ENCODE results near the gene IL34. TPM values are rescaled to one million over a fixed set of nuclear protein-coding genes. Genes with fewer than 3 reads are reported as not detected.

IL34 gene
- total and polyA plus RNA-seq, 2 of the 13 experiments (the other 11 are each of a cell fraction or from before 2014, with no cell fraction given), result 1.2 to 1.3 TPM

- TF ChIP-seq HMG20A (CRISPR knock-in tag; IDR thresholded peaks at IDR 0.05; ENCODE audit: borderline replicate concordance) (no peak), SIX4 (CRISPR knock-in tag; IDR thresholded peaks at IDR 0.05) (no peak; the same call in 1 of the 2 replicates), ZNF768 (CRISPR knock-in tag; IDR thresholded peaks at IDR 0.05) (peak; percentile 33; the same call in 1 of the 2 replicates), ZBTB8A (CRISPR knock-in tag; IDR thresholded peaks at IDR 0.05; ENCODE audit: borderline replicate concordance, low read depth) (no peak), NFYB (CRISPR knock-in tag; IDR thresholded peaks at IDR 0.05) (no peak), POLR2AphosphoS2 (IDR thresholded peaks at IDR 0.05; ENCODE audit: low read depth, low read length) (0 out of 2 replicates have a peak, but pooled peaks have one; percentile 37), DMTF1 (CRISPR knock-in tag; IDR thresholded peaks at IDR 0.05) (no peak), ZNF891 (CRISPR knock-in tag; IDR thresholded peaks at IDR 0.05) (no peak; the same call in none of the 2 replicates), ZNF276 (CRISPR knock-in tag; IDR thresholded peaks at IDR 0.05; ENCODE audit: low read depth) (no peak), PAF1 (CRISPR knock-in tag; IDR thresholded peaks at IDR 0.05) (peak; percentile 93), SNRNP70 (IDR thresholded peaks at IDR 0.05; ENCODE audit: low read depth, low read length) (no peak), ZNF446 (CRISPR knock-in tag; IDR thresholded peaks at IDR 0.05) (no peak), JUND (CRISPR knock-in tag; IDR thresholded peaks at IDR 0.05) (peak; percentile 32; the same call in 1 of the 2 replicates), ZNF33A (CRISPR knock-in tag; IDR thresholded peaks at IDR 0.05; ENCODE audit: borderline replicate concordance) (no peak), SMC3 (IDR thresholded peaks at IDR 0.05; ENCODE audit: low read length) (no peak), ZNF781 (CRISPR knock-in tag; IDR thresholded peaks at IDR 0.05; ENCODE audit: borderline replicate concordance, not compliant biosample characterization) (no peak), IKZF5 (CRISPR knock-in tag; IDR thresholded peaks at IDR 0.05) (no peak), ZKSCAN8 (CRISPR knock-in tag; IDR thresholded peaks at IDR 0.05; ENCODE audit: borderline replicate concordance) (no peak), ATF3 (CRISPR knock-in tag; IDR thresholded peaks at IDR 0.05) (no peak), TRAFD1 (CRISPR knock-in tag; IDR thresholded peaks at IDR 0.05; ENCODE audit: borderline replicate concordance) (no peak), ZNF713 (CRISPR knock-in tag; IDR thresholded peaks at IDR 0.05) (no peak), MTERF4 (CRISPR knock-in tag; IDR thresholded peaks at IDR 0.05) (no peak)
These were observed 15.7 kb downstream of the IL34 start (continued) for GRCh38 chr16:70661918-70662641.
